K562 (cell line): ENCODE measurements around the gene PVALEF. TPM values are rescaled to one million over a fixed set of nuclear protein-coding genes. Genes with fewer than 3 reads are reported as not detected.

Source experiments
- CBX8 ChIP-seq: fragments of 200-600 bp; sonication (generic); IDR thresholded peaks from 2 replicates; pipeline ENCODE4 v1.6.1; 2012; ENCODE audit warnings: borderline replicate concordance, mixed run types, low read depth, mild to moderate bottlenecking, moderate library complexity, mixed read lengths, low read length, control low read depth, inconsistent platforms; ENCODE audit not compliant: poor library complexity, severe bottlenecking; ENCODE audit errors: extremely low read depth
- CTBP1 ChIP-seq: fragments of 450-650 bp; IDR thresholded peaks from 2 replicates; pipeline ENCODE4 v1.6.1; 2016; ENCODE audit warnings: borderline replicate concordance
- EP400 ChIP-seq: fragments of 450-650 bp; IDR thresholded peaks from 2 replicates; pipeline ENCODE4 v1.6.1; 2017; ENCODE audit warnings: antibody characterized with exemption, mild to moderate bottlenecking, moderate library complexity
- FOS ChIP-seq: IDR thresholded peaks from 3 replicates; pipeline ENCODE4 v1.6.1; 2011; ENCODE audit not compliant: insufficient read length; ENCODE audit errors: extremely low read depth
- FOXA3 ChIP-seq, 2 experiments: fragments of 450-650 bp in 1 of 2; sonication (generic) in 1 of 2; formaldehyde crosslinking; IDR thresholded peaks in 1 of 2; conservative IDR thresholded peaks in 1 of 2; 2 replicates each; pipeline versions ENCODE4 v1.4.0 to v1.8.0; 2020 to 2022; ENCODE audit warnings: mild to moderate bottlenecking in 2 of 2, missing genetic modification reagents in 1 of 2
- HDAC3 ChIP-seq: fragments of 450-650 bp; IDR thresholded peaks from 2 replicates; pipeline ENCODE4 v1.6.1; 2018; ENCODE audit warnings: borderline replicate concordance, mild to moderate bottlenecking, moderate library complexity; ENCODE audit not compliant: partially characterized antibody
- HMGN3 ChIP-seq: IDR thresholded peaks from 2 replicates; pipeline ENCODE4 v1.6.1; 2011; ENCODE audit warnings: borderline replicate concordance, low read depth, mild to moderate bottlenecking, mixed read lengths, low read length; ENCODE audit not compliant: insufficient read length; ENCODE audit errors: extremely low read depth
- KDM5B ChIP-seq: fragments of 200-600 bp; sonication (generic); IDR thresholded peaks from 2 replicates; pipeline ENCODE4 v1.6.1; 2012; ENCODE audit warnings: low read depth, mild to moderate bottlenecking, moderate library complexity, low read length, control low read depth, inconsistent platforms; ENCODE audit not compliant: insufficient replicate concordance
- MYBL2 ChIP-seq, 2 experiments: fragments of 450-650 bp in 1 of 2; sonication (generic) in 1 of 2; formaldehyde crosslinking in 1 of 2; IDR thresholded peaks; 2 replicates each; pipeline versions ENCODE4 v1.6.1 to v1.8.1; 2017 to 2022; ENCODE audit warnings: borderline replicate concordance in 1 of 2, inconsistent platforms in 1 of 2, low read depth in 1 of 2, mild to moderate bottlenecking in 1 of 2, missing genetic modification reagents in 1 of 2, moderate library complexity in 1 of 2
- PML ChIP-seq: IDR thresholded peaks from 2 replicates; pipeline ENCODE4 v1.6.1; 2012; ENCODE audit warnings: low read length, inconsistent platforms
- RBM34 ChIP-seq: fragments of 200-400 bp; formaldehyde crosslinking; IDR thresholded peaks from 2 replicates; pipeline ENCODE4 v1.6.1; 2018; ENCODE audit warnings: low read length, borderline replicate concordance; ENCODE audit not compliant: insufficient read depth
- SRSF9 ChIP-seq: fragments of 200-400 bp; formaldehyde crosslinking; IDR thresholded peaks from 2 replicates; pipeline ENCODE4 v1.6.1; 2017; ENCODE audit warnings: low read depth, low read length, borderline replicate concordance
- ZNF347 ChIP-seq: fragments of 450-650 bp; formaldehyde crosslinking; IDR thresholded peaks from 2 replicates; pipeline ENCODE4 v1.4.0; 2020; ENCODE audit warnings: low read depth, mild to moderate bottlenecking, moderate library complexity
- polyA plus RNA-seq, 8 experiments: library from polyadenylated mRNA; depleted of rRNA in 4 of 8; stranded (reverse) in 5 of 8; unstranded in 3 of 8; fragments of >200 nt; fragmentation: Nextera tagmentation in 2 of 8; fragmentation: Illumina TruSeq in 1 of 8; extraction: Ambion mirVana in 2 of 8; extraction: Trizol in 1 of 8; gene quantifications; 2 replicates each; pipeline versions ENCODE4 v1.2.1 to v1.2.3, GENCODE V29; 2011 to 2014; ENCODE audit warnings: inconsistent platforms in 1 of 8, missing spikeins in 1 of 8
- total RNA-seq, 7 experiments: library from RNA; depleted of rRNA in 6 of 7; stranded (reverse); fragments of >200 nt in 6 of 7; fragmentation: Illumina TruSeq in 2 of 7; extraction: Trizol in 2 of 7; gene quantifications; 2 replicates each; pipeline versions ENCODE4 v1.2.1 to v1.2.3, GENCODE V29; 2011 to 2021; ENCODE audit warnings: low replicate concordance in 1 of 7
- TF ChIP-seq, protein P1 (sequence below): fragments of 450-650 bp; formaldehyde crosslinking; IDR thresholded peaks from 2 replicates; pipeline ENCODE4 v1.4.0; 2020; ENCODE audit warnings: mild to moderate bottlenecking, moderate library complexity
- TF ChIP-seq, protein P2 (sequence below): sonication (generic); IDR thresholded peaks from 2 replicates; pipeline ENCODE4 v1.6.1; 2016
- TF ChIP-seq, protein P3 (sequence below): sonication (generic); formaldehyde crosslinking; IDR thresholded peaks from 2 replicates; pipeline ENCODE4 v1.8.0; 2022; ENCODE audit warnings: mild to moderate bottlenecking, missing genetic modification reagents
- TF ChIP-seq, protein P4 (sequence below): fragments of 450-650 bp; IDR thresholded peaks from 2 replicates; pipeline ENCODE4 v1.6.1; 2016; ENCODE audit warnings: low read depth, mild to moderate bottlenecking, moderate library complexity
- TF ChIP-seq, protein P5 (sequence below): fragments of 250-450 bp; sonication (Bioruptor Pico); IDR thresholded peaks from 2 replicates; pipeline ENCODE4 v1.5.0; 2022; ENCODE audit warnings: mild to moderate bottlenecking

Gene PVALEF
- total and polyA plus RNA-seq, 9 of the 15 experiments (the other 6 are each of a cell fraction or from before 2014, with no cell fraction given), result not detected

DNA sequence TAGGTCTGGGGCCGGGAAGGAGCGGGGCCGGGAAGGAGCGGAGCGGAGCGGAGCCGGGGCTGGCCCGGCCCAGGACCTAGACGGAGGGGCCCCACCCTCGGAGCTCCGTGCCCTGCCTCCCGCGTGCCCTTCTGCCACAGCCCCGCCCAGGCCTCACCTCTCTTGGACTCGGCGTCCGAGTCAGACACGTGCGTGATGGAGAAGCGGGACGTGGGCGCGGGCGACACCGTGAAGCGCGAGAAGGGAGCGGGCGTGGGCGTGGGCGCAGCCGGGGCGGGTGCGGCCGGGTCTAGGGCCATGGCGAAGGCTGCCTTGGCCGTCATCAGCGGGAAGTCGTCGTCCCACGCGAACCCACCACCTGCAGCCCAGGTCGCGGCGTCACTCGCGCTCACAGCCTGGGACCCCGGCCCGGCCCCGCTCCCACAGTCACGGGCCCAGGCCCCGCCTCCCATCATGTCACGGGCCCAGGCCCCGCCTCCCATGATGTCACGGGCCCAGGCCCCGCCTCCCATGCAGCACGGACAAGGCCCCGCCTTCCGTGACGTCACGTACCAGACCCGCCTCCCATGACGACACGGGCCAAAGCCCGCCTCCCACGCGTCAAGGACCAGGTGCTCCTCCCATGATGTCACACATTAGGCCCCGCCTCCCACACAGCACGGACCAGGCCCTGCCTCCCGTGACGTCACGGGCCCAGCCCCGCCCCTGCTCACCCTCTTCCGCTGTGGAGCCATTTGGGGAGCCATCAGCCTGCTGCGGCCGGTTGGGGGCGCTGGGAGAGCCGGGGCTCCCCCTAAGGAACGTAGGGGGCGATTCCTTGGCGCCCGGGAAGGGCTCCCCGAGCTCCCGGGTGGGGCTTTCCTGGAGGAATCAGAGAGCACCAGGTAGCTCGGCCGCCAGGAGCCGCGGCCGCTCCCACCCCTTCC is 45.8 kb upstream of the PVALEF start (continued):
- no peak for TF ChIP-seq EP400
- TF ChIP-seq CTBP1, result peak; percentile 75; the same call in 1 of the 2 replicates
- no peak for TF ChIP-seq CBX8
- no peak for TF ChIP-seq MYBL2 (IDR thresholded peaks at IDR 0.05; ENCODE audit: low read depth)
- TF ChIP-seq MYBL2 (CRISPR knock-in tag; IDR thresholded peaks at IDR 0.05; ENCODE audit: borderline replicate concordance), result no peak
- TF ChIP-seq, protein P1, sequence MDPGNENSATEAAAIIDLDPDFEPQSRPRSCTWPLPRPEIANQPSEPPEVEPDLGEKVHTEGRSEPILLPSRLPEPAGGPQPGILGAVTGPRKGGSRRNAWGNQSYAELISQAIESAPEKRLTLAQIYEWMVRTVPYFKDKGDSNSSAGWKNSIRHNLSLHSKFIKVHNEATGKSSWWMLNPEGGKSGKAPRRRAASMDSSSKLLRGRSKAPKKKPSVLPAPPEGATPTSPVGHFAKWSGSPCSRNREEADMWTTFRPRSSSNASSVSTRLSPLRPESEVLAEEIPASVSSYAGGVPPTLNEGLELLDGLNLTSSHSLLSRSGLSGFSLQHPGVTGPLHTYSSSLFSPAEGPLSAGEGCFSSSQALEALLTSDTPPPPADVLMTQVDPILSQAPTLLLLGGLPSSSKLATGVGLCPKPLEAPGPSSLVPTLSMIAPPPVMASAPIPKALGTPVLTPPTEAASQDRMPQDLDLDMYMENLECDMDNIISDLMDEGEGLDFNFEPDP (CRISPR knock-in tag), result no peak
- no peak for TF ChIP-seq HDAC3
- TF ChIP-seq, protein P2, sequence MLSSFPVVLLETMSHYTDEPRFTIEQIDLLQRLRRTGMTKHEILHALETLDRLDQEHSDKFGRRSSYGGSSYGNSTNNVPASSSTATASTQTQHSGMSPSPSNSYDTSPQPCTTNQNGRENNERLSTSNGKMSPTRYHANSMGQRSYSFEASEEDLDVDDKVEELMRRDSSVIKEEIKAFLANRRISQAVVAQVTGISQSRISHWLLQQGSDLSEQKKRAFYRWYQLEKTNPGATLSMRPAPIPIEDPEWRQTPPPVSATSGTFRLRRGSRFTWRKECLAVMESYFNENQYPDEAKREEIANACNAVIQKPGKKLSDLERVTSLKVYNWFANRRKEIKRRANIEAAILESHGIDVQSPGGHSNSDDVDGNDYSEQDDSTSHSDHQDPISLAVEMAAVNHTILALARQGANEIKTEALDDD, result no peak
- no peak for TF ChIP-seq FOXA3 (CRISPR knock-in tag; conservative IDR thresholded peaks at IDR 0.05 in 1 of 2, IDR thresholded peaks at IDR 0.05 in 1 of 2)
- no peak for TF ChIP-seq KDM5B
- TF ChIP-seq FOS, result no peak
- TF ChIP-seq HMGN3, result no peak
- TF ChIP-seq, protein P3, sequence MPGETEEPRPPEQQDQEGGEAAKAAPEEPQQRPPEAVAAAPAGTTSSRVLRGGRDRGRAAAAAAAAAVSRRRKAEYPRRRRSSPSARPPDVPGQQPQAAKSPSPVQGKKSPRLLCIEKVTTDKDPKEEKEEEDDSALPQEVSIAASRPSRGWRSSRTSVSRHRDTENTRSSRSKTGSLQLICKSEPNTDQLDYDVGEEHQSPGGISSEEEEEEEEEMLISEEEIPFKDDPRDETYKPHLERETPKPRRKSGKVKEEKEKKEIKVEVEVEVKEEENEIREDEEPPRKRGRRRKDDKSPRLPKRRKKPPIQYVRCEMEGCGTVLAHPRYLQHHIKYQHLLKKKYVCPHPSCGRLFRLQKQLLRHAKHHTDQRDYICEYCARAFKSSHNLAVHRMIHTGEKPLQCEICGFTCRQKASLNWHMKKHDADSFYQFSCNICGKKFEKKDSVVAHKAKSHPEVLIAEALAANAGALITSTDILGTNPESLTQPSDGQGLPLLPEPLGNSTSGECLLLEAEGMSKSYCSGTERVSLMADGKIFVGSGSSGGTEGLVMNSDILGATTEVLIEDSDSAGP (CRISPR knock-in tag), result no peak
- TF ChIP-seq, protein P4, sequence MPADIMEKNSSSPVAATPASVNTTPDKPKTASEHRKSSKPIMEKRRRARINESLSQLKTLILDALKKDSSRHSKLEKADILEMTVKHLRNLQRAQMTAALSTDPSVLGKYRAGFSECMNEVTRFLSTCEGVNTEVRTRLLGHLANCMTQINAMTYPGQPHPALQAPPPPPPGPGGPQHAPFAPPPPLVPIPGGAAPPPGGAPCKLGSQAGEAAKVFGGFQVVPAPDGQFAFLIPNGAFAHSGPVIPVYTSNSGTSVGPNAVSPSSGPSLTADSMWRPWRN, result no peak
- no peak for TF ChIP-seq RBM34
- TF ChIP-seq PML, result 0 out of 2 replicates have a peak, but pooled peaks have one; percentile 22
- TF ChIP-seq, protein P5, sequence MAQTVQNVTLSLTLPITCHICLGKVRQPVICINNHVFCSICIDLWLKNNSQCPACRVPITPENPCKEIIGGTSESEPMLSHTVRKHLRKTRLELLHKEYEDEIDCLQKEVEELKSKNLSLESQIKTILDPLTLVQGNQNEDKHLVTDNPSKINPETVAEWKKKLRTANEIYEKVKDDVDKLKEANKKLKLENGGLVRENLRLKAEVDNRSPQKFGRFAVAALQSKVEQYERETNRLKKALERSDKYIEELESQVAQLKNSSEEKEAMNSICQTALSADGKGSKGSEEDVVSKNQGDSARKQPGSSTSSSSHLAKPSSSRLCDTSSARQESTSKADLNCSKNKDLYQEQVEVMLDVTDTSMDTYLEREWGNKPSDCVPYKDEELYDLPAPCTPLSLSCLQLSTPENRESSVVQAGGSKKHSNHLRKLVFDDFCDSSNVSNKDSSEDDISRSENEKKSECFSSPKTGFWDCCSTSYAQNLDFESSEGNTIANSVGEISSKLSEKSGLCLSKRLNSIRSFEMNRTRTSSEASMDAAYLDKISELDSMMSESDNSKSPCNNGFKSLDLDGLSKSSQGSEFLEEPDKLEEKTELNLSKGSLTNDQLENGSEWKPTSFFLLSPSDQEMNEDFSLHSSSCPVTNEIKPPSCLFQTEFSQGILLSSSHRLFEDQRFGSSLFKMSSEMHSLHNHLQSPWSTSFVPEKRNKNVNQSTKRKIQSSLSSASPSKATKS (CRISPR knock-in tag), result no peak
- no peak for TF ChIP-seq SRSF9
- no peak for TF ChIP-seq ZNF347
